GM19463 (cell line): Measurements from ENCODE around the gene MPP3.
"Not testable (repeated sequence)": the region's sequence is repeated elsewhere in the genome, so short reads cannot be mapped to it uniquely, and the experiment has no call there.

Experiments
- ATAC-seq: cut with Tn5 transposase; IDR thresholded peaks from one replicate; pipeline ENCODE4 v1.9.1; 2021; ENCODE audit warnings: mild to moderate bottlenecking, moderate library complexity; ENCODE audit not compliant: unreplicated experiment

MPP3 gene, protein sequence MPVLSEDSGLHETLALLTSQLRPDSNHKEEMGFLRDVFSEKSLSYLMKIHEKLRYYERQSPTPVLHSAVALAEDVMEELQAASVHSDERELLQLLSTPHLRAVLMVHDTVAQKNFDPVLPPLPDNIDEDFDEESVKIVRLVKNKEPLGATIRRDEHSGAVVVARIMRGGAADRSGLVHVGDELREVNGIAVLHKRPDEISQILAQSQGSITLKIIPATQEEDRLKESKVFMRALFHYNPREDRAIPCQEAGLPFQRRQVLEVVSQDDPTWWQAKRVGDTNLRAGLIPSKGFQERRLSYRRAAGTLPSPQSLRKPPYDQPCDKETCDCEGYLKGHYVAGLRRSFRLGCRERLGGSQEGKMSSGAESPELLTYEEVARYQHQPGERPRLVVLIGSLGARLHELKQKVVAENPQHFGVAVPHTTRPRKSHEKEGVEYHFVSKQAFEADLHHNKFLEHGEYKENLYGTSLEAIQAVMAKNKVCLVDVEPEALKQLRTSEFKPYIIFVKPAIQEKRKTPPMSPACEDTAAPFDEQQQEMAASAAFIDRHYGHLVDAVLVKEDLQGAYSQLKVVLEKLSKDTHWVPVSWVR

DNA sequence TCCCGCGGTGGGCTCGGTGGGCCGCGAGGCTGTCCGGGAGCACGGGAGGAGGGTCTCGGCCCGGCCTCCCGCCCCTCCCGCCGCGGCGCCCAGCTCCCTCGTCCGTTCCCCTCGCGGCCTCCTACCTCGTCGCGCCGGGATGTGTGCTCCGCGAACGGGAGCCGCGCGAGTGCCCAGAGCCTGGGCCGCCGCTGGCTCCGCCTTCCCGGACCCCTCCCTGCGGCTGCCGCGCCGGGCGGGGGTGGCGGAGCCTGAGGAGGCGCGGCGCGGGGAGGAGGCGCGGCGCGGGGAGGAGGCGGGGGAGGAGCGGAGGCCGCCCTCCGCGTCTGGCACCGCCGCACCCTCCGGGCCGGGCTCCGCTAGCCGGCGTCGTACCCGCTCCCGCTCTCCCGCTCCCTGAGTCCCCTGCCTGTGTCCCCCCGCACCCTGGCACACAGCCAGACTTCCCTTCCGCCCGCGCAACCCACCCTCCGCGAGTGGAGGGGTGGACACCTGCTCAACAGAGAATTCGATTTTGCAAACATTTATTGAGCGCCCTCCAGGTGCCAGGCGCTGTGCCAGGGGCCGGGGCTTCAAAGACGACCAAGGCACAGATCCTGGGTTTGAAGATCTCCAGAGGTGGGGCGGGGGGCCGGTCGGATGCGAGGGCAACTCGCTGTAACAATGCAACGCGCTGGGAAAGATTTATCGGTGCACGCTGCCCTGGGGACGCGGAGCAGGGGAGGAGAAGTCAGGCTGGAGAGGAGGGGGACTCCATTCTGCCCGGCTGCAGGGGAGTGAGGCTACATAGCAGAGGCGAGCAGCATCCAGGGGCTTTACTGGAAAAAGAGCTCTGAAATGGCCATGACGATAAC lies at the start of gene MPP3:
Gene MPP3, minus strand, starts transcription at position 171 of the 854 bp plus-strand sequence. CDS start 1,240 bp downstream, outside the sequence.
- ATAC-seq: no peak

DNA sequence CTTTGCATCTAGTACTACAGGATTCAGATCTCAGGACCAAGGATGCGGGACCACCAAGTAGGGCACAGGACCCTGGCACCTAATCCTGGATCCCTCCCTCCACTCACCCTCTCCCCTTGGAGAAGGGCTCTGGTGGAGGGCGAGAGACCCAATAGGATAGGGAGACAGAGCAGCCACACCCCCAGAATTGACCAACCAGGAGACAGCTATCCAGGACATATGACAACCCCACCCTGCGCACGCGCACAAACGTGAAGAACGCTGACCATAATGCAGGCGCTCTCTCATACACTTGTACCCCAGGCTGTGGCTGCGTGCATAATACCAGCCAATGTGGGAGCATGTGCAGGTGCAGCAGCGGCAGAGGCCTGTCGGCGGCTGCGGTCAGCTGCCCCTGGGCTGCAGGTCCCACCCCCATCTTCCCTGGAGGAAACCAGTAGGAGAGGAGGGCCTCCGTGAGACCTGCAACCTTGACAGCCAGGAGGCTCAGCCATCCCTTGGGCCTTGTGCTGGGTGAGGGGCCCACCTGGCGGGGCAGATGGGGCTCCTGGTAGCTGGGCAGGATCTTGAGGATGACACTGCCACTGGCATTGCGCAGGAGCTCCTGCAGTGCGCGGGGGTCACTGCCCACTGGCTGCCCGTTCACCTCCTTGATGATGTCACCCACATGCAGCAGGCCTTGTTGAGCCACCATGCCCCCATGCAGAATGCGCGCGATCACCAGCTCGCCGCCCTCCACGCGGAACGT lies 49.0 kb upstream of the MPP3 start:
- ATAC-seq: no peak

DNA sequence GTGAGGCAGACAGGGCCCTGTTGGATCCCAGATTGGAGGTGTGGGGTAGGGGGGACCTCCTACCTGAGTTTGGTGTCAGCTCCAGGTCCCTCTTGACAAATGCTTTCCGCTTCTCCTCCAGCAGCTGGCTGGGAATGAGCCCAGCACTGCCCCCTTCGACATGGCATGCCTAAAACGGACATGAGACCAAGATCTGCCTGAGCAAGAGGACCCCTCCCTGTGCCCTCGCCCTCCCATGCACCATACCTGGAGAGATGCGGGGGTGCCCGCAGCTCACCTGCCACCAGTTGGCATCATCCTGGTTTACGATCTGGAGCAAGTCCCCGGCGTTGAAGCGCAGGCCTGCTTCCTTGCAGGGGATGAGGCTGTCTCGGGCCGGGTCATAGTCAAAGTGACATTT lies 48.2 kb upstream of the MPP3 start:
- ATAC-seq: no peak

DNA sequence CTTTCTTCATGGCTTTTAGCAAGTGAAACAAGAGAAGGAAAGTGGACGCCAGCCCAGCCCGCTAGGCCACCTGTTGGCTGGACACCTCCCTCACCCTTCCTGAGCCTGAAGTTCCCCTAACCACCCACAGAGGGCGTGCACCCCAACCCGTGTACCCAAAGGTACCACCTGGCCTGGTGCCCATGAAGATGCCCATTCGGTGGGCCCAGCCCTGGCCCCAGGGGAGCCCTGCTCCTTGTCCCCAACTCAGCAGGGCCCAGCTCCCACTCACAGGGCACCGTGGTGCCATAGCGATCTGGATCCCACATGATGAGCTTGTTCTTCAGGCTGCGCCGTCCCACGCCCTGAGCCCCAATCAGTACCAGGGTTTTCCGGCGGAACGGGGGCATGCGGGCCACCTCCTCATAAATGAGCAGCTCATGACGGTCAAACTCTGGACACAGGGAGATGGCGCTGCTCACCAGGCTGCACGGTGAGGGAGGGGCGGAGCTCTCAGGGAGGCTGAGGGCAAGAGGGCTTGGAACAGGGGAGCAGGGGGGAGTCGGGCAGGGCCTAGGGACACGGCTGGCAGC lies 47.6 kb upstream of the MPP3 start:
- ATAC-seq: no peak

DNA sequence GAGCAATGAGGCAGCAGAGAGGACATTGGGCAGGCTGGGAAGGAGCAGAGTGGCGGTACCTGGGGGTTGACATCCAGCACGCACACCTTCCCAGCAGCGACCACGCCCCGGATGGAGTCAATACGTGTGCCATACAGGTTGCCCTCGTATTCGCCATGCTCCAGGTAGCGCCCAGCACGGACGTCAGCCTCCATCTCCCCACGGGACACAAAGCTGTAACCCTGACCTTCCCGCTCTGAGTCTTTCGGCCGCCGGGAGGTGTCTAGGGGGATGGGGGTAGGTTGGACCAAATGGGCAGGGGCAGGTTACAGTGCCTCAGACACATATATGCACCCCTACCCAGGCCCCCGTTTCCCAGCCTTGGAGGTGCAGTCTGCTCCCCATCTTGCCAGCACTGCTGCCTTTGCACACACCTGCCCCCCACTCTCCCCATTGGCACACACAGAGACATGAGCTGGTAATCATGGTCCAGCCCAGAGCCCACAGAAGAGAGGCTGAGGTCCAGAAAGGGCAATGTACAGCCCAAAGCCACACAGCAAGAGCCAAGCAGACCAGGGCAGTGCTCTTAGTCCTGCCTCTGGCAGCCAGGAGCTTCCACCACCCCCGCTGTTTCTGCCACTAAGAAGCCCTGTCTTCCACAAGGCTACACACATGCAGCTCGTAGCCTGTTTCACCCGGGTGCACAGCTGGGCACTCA lies 46.9 kb upstream of the MPP3 start:
- ATAC-seq: no peak

DNA sequence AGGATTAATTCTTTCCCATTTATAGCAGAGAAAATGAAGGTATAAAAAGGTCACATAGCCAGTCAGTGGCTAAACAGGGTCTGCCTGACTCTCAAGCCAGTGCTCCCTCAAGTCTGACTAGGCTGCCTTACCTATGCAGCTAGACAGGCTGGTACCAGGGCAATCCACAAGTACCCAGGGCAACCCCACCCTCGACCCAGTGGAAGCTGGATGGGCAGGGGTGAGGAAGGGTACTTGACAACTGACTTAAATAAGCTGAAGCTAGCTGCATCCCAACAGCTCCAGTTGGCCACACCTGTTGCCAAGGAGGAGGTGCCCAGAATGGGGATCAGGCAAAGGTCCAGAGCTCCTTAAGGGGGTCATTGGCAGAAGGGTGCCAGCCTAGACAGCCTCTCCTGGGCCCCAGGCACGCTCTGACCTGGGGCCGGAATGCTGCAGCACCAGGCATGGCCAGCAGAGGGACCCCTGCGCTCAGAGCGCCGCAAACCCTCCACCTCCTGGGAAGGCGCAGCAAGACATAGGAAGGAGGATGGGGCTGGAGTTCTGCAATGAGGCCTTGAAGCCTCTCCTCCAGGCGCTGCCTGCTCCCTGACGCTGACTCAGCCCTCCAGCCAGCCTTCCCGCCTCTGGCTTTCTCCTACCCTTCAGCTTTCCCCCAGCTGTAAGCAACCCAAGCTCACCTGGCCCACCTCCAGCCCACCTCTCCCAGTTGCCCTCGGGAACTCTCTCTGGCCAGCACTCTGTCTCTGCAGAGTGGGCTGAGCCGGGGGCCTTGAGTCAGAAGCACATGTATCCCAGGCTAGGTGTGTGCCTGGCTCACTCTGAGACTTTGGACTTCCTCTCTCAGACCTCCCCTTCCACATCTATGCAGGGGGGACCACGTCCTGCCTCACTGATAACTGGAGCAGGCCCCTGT lies 45.6 kb upstream of the MPP3 start:
- no peak for ATAC-seq

DNA sequence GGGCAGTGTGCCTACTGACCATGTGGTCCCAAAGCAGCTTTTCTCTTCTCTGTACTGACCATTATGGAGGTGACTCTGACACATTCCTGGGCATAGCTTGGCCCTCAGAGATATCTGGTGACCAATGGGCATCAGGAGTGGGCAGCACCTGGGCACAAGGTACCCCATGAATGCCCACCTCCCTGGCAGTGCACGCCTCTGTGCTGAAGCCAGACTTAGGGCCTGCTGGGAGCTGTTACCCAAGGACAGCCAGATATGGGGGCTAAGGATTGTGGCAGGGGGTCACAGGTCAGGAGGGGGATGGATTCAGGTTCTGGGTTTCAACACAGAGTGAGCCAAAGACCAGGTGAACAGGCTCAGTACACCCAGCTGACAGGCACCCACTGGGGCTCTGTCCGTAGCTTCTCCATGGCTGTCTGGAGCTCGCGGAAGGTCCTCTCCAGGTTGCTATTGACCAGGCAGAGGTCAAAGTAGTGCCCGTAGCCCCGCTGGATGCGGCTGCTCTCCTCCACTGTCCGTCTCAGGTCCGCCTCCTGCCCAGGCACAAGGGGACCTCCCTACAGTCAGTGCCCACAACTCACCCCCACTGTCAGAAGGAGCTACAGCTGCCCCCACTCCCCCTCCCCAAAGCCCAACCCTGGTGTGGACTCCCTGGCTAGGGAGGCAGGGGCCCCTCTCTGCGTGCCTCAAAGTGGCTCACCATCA lies 44.7 kb upstream of the MPP3 start:
- ATAC-seq: no peak

DNA sequence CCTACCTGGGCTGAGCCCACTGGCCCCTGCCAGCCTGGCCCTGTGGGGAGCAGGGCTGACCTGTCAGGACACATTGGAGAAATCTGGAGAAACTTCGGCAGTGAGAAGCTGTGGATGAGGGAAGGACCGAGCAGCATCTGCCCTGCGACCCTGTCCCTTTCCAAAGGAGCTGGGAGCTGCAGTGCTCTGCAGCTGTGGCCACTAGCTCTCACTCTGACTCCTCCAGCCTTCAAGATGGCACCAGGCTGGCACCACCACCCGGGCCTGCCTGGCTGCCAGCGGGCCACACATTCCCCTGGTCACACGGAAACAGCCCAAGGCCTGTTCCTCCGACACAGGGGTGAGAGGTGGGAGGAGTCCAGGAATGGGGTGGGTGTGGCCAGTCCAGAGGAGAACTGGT lies 44.1 kb upstream of the MPP3 start:
- ATAC-seq: no peak

DNA sequence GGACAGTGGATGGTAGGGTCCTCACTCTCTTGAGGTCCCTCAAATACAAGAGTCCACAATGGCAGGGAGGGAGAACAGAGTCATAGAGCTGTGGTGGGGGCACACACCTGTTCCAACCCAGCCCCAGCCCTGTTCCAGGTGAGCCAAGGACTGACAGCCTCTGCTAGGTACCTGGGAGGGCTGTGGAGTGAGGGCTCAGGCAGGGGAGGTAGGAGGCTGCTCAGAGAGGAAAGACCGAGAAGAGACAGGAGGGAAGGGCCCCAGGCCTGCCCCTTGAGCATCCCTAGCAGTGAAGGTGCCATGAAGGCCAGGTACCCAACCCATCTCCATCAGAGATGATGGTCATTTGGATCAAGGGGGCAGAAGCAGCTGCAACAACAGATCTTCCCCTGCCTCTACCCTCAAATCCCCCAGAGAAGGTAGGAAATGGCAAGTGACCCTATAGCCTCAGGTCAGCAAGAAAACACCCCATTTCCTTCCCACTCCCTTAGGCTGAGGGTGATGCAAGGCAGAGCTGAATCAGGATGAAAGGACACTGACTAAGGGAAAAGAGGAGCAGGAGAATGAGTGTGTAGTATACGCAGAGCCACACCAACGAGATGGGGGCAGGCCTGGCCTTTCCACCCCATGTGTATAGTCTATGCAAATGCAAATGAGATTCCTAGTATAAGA lies 42.7 kb upstream of the MPP3 start:
- ATAC-seq: no peak

DNA sequence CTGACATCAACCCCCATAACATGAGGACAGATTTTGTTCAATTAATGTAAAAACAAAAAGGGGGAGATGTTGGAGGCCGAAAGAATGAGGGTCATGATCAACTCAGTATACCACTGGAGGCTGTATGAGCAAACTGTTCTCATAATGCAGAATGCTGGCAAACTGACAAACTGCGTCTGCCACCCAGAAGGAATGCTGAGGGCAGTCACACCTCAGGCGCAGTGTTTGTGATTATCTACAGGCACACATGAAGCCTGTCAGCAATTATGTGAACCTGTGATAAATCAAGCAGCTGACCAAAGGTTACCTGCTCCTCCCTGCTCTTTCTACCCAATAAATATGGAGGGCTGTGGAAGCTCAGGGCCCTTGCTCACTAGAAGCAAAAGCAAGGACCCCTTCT lies 41.3 kb upstream of the MPP3 start:
- ATAC-seq: no peak

DNA sequence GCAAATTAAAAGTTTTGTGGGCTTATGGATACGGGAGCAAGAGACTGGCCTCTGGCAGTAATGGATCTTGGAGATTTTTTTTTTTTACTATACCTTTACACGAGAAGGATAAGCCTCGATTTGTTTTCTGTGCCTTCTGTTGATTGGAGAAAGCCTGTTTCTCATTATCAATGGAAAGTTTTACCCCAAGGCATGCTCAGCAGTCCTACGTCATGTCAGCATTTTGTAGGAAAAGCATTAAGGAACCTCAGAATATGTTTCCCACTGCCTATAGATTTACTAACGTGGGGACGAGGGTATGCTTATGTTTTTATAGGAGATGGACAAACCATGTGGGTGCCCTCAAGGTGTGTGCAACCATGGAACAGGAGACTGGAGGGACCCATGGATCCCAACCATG lies 40.9 kb upstream of the MPP3 start:
- ATAC-seq: no peak

DNA sequence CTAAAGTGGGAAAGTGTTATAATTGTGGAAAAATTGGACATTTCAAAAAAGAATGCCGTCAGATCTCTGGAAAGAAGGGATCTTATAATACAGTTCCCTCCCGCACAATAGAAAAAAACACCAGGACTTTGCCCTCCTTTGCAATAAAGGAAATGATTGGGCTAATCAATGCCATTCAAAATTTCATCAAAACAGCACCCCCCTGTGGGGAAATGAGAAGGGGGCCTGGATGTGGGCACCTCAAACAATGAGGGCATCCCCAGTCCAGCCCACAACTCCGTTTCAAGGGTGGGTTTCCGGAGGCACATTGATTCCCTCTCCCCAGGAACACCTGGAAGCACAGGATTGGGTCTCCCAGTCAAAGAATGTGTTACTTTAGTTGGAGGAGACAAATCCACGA lies 40.1 kb upstream of the MPP3 start:
- ATAC-seq: no peak

DNA sequence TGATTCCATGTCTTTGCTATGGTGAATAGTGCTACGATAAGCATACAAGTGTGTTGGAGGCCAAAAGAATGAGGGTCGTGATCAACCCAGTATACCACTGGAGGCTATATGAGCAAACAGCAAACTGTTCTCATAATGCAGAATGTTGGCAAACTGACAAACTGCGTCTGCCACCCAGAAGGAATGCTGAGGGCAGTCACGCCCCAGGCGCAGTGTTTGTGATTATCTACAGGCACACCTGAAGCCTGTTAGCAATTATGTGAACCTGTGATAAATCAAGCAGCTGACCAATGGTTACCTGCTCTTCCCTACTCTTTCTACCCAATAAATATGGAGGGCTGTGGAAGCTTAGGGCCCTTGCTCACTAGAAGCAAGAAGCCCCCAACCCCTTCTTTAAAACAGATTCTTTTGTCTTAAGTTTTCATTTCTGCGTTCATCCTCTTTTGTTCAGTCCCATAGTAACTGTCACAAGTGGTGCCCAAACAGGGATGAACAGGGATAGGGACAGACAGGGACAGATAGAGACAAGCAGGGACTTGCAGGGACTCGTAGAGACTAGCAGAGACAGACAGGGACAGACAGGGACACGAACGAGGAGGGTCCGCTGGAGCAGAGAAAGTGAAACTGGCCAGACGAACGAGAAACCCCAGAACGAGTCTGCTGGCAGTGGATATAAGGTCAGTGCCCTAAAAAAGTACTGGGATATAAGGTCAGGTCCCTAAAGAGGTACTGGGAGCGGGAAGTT lies 39.2 kb upstream of the MPP3 start:
- ATAC-seq: no peak

DNA sequence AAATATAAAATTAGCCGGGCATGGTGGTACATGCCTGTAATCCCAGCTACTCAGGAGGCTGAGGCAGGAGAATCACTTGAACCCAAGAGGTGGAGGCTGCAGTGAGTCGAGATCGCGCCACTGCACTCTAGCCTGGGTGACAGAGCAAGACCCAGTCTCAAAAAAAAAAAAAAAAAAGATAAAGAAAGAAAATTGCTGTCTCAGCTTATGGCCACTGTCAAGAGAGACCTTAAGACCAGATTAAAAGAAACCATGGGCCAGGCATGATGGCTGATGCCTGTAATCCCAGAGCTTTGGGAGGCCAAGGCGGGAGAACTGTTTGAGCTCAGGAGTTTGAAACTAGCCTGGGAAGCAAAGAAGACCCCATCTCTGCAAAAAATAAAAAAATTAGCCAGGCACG lies 36.1 kb upstream of the MPP3 start:
- ATAC-seq: not testable (repeated sequence)

DNA sequence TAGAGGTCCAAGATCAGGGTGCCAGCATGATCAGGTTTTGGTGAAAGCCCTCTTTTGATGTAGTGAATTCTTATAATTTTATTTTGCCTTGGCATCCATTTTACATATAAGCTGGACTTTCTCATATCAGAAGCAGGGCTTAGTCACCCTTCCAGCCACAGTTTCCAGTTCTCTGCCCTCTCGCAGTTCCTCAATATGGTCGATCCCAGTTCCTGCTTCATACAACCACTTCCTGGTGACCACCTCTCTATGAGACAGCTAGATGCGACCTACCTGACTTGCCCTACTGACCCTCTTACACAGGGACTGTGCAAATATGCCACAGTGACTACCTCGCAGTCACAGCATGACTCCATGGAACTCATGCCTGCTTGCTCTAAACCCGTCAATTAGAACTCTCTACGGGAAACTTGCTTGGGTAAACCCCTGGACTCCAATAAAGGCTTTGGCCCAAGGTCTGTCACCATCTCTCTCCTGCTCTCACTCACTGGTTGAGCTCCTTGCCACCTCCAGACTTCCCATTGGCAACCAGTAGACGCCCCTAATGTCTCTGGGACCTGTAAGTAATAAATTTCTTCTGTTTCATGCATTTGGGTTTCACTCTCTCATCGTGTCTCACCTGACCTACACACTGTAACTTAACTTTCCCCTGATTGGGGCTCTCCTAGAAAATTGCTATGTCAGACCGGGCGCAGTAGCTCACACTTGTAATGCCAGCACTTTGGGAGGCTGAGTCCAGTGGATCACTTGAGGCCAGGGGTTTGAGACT lies 35.5 kb upstream of the MPP3 start:
- no peak for ATAC-seq

DNA sequence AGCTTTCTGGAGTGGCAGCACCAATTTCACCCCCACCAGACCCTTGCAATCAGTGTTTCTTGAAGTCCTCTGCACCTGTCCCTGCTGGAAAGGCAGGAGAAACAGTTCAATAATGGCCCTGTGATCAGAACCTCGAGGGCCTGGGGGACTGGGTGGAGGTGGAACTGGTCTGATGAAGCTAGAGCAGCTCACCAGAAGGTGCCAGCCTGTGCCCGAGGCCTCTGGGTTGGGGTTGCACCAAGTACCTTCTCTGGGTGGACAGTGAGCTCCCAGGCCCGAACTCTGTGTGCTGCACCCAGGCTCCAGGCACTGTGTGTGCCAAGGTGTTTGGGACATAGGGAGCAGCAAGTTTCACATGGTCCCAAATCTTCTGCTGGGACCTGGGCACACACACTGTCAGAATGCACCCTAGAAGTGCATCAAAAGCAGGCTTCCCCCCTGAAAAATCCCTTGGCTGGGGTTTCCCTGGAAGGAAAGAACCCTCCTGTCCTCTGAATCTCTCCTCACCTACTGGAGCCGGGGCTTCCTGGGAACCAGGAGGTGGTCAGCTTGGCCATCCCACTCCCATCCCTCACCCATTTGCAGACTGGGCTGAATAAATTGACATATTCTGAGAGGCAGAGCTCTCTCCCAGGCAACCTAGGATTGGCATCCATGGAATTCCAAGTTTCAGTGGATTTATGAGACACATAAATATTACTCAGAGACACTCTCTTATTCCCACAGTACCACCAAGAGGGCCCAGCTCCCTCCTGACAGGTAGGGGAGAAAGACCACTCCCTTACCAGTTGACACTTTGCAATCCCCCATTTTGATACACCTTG lies 31.4 kb upstream of the MPP3 start:
- no peak for ATAC-seq
